Testis (tissue), 2 donors: ENCODE results near the gene AIRE.

Source experiments
- CTCF ChIP-seq, 3 experiments: fragments of 450-650 bp in 2 of 3; fragments of 200-600 bp in 1 of 3; sonication (generic) in 1 of 3; IDR thresholded peaks; one replicate each; pipeline ENCODE4 v1.5.1; 2016 to 2019; ENCODE audit warnings: antibody characterized with exemption in 3 of 3, mild to moderate bottlenecking in 2 of 3, moderate library complexity in 1 of 3
- POLR2A ChIP-seq: fragments of 450-650 bp; IDR thresholded peaks from one replicate; pipeline ENCODE4 v1.6.1; 2017; ENCODE audit warnings: antibody characterized with exemption, mild to moderate bottlenecking, moderate library complexity

GRCh38 chr21:44335266-44336059, 49.8 kb downstream of the AIRE start:
- no peak for TF ChIP-seq POLR2A
- no peak for TF ChIP-seq CTCF (IDR thresholded peaks at IDR 0.05)
